Measurements from ENCODE around the gene EFCAB6.

EFCAB6 gene

DNA sequence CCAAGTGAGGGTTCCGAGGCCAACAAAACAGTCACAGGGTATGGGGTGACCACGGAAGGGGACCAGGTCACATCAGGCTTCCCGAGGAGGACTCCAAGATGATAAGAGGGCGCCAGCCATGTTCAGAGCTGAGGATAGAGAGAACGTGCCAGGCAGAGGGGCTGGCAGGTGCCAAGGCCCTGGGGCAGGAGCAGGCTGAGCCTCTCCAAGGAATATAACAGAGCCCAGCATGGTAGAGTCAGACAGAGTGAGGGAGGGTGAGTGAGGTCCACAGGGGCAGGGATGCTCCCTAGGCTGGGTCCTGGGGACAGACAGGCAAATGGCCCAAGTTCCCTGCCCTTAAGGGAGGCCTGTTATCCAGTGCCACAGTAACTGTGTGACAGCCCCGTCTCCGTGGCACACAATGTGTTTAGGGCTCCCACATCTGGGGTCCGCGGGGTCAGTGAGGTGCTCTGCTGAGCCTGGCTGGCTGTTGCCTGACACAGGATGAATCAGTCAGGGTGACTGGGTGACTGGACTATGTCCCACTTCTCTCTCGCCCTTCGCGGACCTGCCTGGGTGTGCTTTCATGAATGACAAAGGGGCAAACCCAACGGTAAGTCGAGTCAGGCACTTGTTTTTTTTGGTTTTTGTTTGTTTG, 295.0 kb downstream of the EFCAB6 start:
- TF ChIP-seq, protein P1, sequence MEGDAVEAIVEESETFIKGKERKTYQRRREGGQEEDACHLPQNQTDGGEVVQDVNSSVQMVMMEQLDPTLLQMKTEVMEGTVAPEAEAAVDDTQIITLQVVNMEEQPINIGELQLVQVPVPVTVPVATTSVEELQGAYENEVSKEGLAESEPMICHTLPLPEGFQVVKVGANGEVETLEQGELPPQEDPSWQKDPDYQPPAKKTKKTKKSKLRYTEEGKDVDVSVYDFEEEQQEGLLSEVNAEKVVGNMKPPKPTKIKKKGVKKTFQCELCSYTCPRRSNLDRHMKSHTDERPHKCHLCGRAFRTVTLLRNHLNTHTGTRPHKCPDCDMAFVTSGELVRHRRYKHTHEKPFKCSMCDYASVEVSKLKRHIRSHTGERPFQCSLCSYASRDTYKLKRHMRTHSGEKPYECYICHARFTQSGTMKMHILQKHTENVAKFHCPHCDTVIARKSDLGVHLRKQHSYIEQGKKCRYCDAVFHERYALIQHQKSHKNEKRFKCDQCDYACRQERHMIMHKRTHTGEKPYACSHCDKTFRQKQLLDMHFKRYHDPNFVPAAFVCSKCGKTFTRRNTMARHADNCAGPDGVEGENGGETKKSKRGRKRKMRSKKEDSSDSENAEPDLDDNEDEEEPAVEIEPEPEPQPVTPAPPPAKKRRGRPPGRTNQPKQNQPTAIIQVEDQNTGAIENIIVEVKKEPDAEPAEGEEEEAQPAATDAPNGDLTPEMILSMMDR (IDR thresholded peaks at IDR 0.05; ENCODE audit: low read depth, low read length, missing control alignments) = no peak
- Histone ChIP-seq H3K36me3 (replicated peaks) (no peaks in the 10 kb centered on the region), H3K27ac (no peak overlapping the region), H3K4me3 (ENCODE audit: low read depth, low read length) (no peak overlapping the region), H3K27me3 (replicated peaks) (no peaks in the 10 kb centered on the region)
- in situ Hi-C loops (cut with HindIII; ENCODE audit: low pct_ligation_motif_present, low sequenced_read_pairs) = no loop called here
- no peak for DNase-seq

DNA sequence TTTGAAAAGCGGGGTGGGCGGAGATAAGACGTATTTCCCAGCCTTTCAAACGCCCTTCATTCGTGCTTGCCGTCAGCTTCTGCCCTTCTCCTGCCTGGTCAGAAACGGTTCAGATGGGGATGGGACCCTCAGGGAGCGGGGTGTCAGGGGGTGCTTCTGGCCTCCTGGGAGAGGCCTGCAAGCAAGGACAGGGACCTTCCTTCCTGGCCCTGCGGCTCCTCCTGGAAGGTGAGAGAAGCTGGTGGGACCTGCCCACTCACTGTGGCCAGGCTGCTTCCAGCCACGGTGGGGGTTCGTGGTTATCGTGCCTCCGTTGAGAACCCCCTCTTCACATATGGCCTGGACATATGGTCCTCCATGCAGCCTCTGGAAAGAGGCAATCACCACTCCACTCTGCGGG, 295.7 kb downstream of the EFCAB6 start:
- TF ChIP-seq, protein P1 (IDR thresholded peaks at IDR 0.05; ENCODE audit: low read depth, low read length, missing control alignments) = no peak
- no peak for DNase-seq
- H3K27me3 ChIP-seq (replicated peaks) = no peaks in the 10 kb centered on the region
- no peaks in the 10 kb centered on the region for H3K36me3 ChIP-seq (replicated peaks)
- in situ Hi-C loops (cut with HindIII; ENCODE audit: low pct_ligation_motif_present, low sequenced_read_pairs) = no loop called here
- no peak overlapping the region for H3K4me3 ChIP-seq (ENCODE audit: low read depth, low read length)
- H3K27ac ChIP-seq = no peak overlapping the region

- Histone ChIP-seq H3K4me3 (ENCODE audit: low read depth, low read length) (no peak overlapping the region), H3K27ac (no peak overlapping the region), H3K27me3 (replicated peaks) (no peaks in the 10 kb centered on the region), H3K36me3 (replicated peaks) (no peaks in the 10 kb centered on the region)
- TF ChIP-seq, protein P1 (IDR thresholded peaks at IDR 0.05; ENCODE audit: low read depth, low read length, missing control alignments) = no peak
- in situ Hi-C loops (cut with HindIII; ENCODE audit: low pct_ligation_motif_present, low sequenced_read_pairs) = no loop called here
- DNase-seq = no peak
Observed at GRCh38 chr22:43515902-43516301, 296.2 kb downstream of the EFCAB6 start.

DNA sequence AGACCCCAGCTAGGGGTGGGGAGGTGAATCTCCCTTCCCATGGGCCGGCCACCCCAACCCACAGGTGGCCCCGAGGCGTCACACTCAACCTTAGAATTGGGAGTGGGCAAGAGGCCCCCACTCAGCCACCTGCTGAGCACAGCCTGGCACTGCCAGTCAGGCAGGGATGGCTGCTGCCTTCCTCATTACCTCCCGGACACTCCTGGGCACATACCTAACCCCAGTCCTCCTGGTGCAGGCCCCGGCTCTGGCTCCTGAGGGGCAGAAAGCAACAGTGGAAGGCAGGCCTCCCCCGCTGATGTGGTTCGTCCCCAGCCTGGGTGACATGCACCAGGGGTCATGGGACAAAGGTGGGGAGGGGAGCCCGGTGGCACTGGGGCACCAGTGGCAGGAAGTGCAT, 296.7 kb downstream of the EFCAB6 start:
- no peak for DNase-seq
- no peak overlapping the region for H3K27ac ChIP-seq
- no peaks in the 10 kb centered on the region for H3K36me3 ChIP-seq (replicated peaks)
- in situ Hi-C loops (cut with HindIII; ENCODE audit: low pct_ligation_motif_present, low sequenced_read_pairs) = no loop called here
- no peak overlapping the region for H3K4me3 ChIP-seq (ENCODE audit: low read depth, low read length)
- H3K27me3 ChIP-seq (replicated peaks) = no peaks in the 10 kb centered on the region
- TF ChIP-seq, protein P1 (IDR thresholded peaks at IDR 0.05; ENCODE audit: low read depth, low read length, missing control alignments) = no peak

DNA sequence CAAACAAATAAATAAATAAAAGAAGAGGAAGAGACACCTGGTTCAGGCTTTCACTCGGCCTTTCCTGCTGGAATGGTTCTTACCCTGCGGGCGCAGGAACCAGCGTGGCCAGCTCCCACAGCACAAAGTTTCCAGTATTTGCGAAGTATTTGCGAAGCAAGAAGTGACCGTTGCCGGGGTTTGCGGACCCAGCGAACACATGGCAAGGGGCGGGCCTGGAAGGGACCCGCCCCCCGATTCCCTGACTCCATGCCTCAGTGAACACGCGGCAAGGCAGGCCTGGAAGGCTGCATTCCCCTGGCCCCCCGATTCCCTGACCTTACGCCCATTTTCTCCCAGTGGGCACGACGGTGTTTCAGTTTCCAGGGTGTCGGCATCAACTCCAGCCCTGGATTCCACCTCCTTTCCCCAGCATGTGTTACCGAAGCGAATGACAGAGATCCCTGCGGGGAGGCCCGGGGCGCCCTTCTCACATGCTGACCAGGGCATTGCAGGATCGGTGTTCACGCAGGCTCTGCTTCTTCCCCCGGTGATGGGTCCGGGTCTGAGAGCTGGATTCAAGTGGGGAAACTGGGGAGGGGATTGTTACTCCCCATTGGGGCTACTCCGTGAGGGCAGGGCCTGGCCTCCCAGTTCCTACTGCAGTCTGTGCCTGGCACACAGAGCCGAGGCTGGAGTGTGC, 297.5 kb downstream of the EFCAB6 start:
- DNase-seq = no peak
- Histone ChIP-seq H3K27me3 (replicated peaks) (no peaks in the 10 kb centered on the region), H3K4me3 (ENCODE audit: low read depth, low read length) (no peak overlapping the region), H3K27ac (no peak overlapping the region), H3K36me3 (replicated peaks) (no peaks in the 10 kb centered on the region)
- in situ Hi-C loops (cut with HindIII; ENCODE audit: low pct_ligation_motif_present, low sequenced_read_pairs) = no loop called here
- TF ChIP-seq, protein P1 (IDR thresholded peaks at IDR 0.05; ENCODE audit: low read depth, low read length, missing control alignments) = no peak
